ENCODE measurements around the gene CREBBP.

DNA sequence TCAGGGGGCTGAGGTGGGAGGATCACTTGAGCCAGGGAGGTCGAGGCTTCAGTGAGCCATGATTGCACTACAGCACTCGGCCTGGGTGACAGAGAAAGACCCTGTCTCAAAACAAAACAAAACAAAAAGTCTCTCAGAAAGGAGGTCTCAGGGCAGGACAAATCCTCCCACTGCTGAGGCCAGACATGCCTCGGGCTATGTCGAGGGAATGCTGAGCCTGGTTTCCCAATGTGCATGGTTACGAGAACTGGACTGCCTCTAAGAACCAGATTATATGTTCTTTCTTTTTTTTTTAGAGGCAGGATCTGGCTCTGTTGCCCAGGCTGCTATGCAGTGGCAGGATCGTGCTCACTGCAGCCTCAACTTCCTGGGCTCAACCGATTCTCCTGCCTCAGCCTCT, 190.8 kb downstream of the CREBBP start:
- no peak for TF ChIP-seq CTCF (conservative IDR thresholded peaks at IDR 0.05 in 1 of 2, IDR thresholded peaks at IDR 0.05 in 1 of 2; ENCODE audit: low read depth in 1 of 2, low read length in 2 of 2)
- TF ChIP-seq EZH2 (IDR thresholded peaks at IDR 0.05; ENCODE audit: low read length, missing control alignments): no peak
